GM18951 (cell line): Measurements from ENCODE around the gene CRACR2A.

ENCODE experiments used
- POLR2A ChIP-seq: IDR thresholded peaks from 4 replicates; pipeline ENCODE4 v1.6.1; 2011; ENCODE audit warnings: mild to moderate bottlenecking; ENCODE audit not compliant: insufficient read length, insufficient read depth; ENCODE audit errors: extremely low read depth
- in situ Hi-C: fragments of 300-500 bp; cut with MboI; formaldehyde crosslinking; loops from one replicate; pipeline ENCODE4 v1.12.0; 2022; ENCODE audit warnings: low sequenced_read_pairs, mixed read lengths, inconsistent platforms; ENCODE audit not compliant: unreplicated experiment

The CRACR2A gene

DNA sequence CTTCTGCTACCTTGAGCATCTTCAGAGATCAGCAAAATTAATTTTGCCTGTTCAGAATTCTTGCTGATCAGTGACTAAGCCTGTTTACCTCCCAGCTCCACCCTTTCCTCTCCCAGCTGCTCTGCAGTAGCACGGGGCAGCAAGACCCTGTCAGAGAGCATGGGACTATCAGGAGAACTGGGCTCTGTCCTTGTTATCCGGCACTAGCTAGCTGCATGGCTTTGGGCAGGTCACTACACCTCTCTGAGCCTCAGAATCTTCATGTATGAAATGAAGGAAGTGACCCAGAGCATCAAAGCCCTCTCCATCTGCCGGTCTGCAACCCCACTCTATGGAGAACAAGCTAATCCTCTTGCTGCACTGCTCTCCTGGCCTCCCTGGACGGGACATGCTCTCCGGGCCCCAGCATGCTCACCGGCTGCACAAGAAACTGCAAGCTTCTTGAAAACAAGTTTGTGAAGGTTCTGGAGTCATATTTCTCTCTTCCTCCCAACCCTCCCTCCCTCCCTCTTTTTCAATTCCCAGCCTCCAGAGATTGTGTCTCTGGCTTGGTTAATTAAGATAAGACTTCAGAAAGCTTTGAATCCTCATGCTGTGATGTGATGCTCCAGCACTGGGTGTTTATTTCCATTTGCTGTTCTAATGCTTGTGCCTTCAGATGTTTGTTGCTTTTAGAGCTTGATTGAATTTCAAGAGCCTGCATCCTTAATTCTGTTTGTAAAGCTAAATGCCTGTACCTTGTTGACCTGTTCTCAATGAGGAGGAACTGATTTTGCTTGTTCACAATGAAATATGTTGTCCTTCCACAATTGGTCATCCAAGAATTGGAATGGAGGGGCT, 101.1 kb downstream of the CRACR2A start:
- TF ChIP-seq POLR2A = no peak
- in situ Hi-C loops = no loop called here

DNA sequence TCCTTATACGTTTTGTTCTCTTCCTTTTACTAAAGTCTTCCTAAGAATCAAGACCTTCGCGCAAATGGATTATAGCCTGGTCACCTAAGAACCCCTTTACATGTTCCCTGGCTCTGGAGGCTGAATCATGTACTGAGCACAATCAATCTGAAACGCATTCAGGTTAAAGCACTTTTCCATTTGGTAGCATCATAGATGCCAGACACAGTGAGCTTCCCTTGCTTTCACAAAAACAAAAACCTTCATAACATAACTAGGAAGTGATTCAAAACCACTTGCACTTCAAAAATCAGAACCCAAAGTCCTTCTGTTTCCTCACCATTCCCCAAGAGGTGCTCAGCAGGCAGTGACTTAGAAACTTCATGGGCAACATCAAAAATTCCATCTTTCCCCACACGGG, 105.4 kb downstream of the CRACR2A start:
- TF ChIP-seq POLR2A = no peak
- in situ Hi-C loops = no loop called here

DNA sequence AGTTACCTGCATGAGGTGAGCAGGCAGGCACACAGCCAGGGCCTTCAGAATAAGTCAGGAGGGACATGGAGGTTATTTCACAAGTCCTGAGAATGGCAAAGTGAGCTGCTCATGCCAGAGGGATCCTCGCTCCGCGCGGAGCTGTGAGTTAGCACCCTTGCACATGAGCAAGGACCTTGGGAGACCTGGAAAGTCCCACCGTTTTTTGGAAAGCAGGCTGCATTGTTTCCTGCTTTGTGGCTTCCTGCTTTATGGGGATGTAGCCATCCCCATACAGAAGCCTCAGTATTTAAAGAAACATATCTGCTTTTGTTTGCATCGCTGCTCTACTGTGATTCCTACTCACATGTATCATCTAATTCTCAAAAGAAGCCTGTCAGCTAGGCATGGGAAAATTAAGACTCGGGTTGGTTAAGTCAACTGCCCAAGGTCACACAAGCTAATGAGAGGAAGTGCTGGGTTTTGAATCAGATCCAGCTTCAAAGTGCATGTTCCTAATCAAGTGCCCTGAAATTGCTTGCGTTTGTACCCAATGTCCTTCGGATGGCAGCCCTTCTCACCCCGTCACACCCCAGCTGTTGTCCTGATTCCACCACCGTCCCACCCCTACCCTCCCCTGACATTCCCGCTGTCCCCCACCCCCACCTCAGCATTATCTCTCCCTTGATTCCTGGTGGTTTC, 106.2 kb downstream of the CRACR2A start:
- no peak for TF ChIP-seq POLR2A
- in situ Hi-C loops = no loop called here

DNA sequence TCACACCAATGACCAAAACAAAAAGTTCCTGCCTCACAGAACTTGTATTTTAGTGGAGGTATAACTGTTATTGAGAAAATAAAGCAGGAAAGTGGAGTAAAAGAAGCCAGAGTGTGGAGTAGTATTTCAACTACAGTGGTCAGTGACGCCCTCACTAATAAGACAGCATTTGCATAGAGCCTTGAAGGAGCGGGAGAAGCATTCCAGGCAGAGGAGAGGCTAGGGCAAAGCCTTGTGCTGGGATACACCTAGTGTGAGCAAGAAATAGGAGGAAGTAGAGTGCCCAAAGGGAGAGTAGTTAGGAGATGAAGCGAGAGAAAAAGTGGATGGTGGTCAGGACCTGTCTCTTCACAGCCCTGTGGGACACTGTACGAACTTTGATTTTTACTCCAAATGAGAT, 107.8 kb downstream of the CRACR2A start:
- TF ChIP-seq POLR2A = no peak
- in situ Hi-C loops = no loop called here

DNA sequence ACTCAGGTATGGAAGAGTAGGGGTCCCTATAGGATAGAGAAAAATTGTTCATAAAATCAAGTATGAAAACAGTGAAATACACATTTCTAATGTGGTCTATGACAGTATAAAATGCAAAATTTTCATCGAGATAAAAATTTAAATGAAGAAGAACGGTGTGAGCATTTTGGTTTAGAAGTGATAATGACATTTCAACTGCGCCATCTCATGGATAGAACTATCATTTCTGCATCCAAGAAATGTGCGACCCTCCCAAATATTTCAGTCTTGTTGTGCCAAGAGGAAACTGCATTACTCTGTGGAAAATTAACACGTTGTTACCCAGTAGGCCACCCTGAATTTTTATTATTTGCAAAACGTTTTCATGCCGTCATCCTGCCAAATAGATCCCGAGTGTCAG, 108.8 kb downstream of the CRACR2A start:
- TF ChIP-seq POLR2A = no peak
- in situ Hi-C loops = no loop called here

GRCh38 chr12:3641428-3642018, 111.4 kb downstream of the CRACR2A start:
- in situ Hi-C loops = no loop called here
- TF ChIP-seq POLR2A = no peak

GRCh38 chr12:3636328-3636727, 116.6 kb downstream of the CRACR2A start:
- in situ Hi-C loops = no loop called here
- TF ChIP-seq POLR2A = no peak

GRCh38 chr12:3634348-3634747, 118.6 kb downstream of the CRACR2A start:
- in situ Hi-C loops = no loop called here
- no peak for TF ChIP-seq POLR2A

- TF ChIP-seq POLR2A = no peak
Observed at GRCh38 chr12:3633396-3633795, 119.5 kb downstream of the CRACR2A start.

DNA sequence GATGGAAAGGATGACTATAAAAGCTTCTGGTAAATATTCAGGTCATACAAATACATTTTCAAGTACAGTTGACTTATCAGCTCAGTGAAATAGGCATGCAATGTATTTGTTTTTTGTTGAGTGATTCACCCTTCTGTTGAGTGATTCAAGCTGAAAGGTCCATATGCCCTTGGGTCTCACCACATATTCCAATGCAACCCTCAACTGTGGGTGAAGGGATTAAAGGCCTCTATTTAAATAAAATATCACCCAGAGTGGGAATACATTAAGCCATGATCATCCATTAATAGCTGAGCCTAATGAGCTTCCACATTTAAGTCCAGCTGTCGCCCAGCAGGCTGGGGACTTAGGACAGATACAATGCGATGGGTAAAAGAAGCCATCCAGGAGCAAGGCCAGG, 120.2 kb downstream of the CRACR2A start:
- TF ChIP-seq POLR2A = no peak

More at GRCh38 chr12:3633396-3633795, 119.5 kb downstream of the CRACR2A start:
- in situ Hi-C loops = no loop called here

DNA sequence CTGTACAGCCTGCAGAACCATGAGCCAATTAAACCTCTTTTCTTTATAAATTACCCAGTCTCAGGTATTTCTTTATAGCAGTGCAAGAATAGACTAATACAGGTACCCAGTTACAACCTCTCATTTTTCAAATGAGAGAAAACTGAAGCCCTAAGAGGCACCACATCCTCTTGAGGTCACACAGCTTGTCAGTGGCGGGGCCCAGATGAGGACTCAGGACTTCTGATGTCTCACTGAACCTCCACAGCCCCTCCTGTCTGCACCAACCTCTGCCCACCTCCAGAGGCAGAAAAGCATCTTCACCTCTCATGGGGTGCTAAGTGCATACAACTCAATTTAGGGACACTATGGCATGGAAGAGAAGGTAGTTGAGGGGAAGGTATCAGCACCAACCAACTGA, 120.7 kb downstream of the CRACR2A start:
- TF ChIP-seq POLR2A = no peak
- in situ Hi-C loops = no loop called here

More for the DNA sequence above, 120.2 kb downstream of the CRACR2A start:
- in situ Hi-C loops = no loop called here

DNA sequence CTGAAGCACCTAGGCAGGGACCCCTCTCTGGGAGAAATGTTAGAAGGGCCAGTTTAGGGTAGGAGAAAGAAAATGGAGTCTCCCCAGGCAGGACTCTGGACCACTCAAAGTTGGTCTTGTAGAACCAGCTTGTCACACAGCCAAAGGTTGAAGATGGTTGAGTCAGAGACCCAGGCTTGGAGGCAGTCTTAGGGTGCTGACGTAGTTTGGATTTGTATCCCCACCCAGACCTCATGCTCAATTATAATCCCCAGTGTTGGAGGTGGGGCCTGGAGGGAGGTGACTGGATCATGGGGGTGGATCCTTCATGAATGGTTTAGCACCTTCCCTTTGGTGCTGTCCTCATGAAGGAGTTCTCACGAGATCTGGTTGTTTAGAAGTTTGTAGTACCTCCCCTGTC, 121.2 kb downstream of the CRACR2A start:
- TF ChIP-seq POLR2A = no peak
- in situ Hi-C loops = no loop called here

DNA sequence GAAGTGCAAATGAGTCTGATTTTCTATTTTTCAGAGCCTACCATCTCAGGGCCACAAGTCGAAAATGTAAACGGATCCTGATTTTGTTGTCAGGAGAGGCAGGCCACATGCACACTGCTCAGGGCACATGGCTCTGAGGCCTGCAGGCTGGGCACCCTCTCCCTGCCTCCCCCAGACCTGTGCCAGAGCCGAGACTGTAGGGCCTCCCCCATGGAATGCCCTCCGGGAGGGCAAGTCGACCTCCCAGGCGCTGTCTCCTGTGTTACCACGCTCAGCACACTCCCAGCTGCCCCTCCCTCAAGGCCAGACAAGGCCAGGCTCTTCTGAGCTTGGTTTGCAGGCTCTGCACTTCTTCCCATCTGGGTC, 121.7 kb downstream of the CRACR2A start:
- no peak for TF ChIP-seq POLR2A
- in situ Hi-C loops = no loop called here
